Activated T-helper 1 cell treated with anti-CD3 and anti-CD28 coated beads, Interleukin-2, amount 50 U/mL, for 16 hours (primary cell): ENCODE results near the gene ANXA1.

Source experiments
- DNase-seq, 2 donors: peaks; one replicate each; pipeline ENCODE4 v3.0.0-alpha.2; 2020; ENCODE audit warnings: low read depth in 1 of 2, low spot score in 1 of 2

Gene ANXA1, protein sequence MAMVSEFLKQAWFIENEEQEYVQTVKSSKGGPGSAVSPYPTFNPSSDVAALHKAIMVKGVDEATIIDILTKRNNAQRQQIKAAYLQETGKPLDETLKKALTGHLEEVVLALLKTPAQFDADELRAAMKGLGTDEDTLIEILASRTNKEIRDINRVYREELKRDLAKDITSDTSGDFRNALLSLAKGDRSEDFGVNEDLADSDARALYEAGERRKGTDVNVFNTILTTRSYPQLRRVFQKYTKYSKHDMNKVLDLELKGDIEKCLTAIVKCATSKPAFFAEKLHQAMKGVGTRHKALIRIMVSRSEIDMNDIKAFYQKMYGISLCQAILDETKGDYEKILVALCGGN

GRCh38 chr9:73151653-73152542, at the start of gene ANXA1:
Gene ANXA1 (plus strand): TSS chr9:73151865. CDS start chr9:73158536, 6,671 bp downstream.
- DNase-seq, result no peak

DNA sequence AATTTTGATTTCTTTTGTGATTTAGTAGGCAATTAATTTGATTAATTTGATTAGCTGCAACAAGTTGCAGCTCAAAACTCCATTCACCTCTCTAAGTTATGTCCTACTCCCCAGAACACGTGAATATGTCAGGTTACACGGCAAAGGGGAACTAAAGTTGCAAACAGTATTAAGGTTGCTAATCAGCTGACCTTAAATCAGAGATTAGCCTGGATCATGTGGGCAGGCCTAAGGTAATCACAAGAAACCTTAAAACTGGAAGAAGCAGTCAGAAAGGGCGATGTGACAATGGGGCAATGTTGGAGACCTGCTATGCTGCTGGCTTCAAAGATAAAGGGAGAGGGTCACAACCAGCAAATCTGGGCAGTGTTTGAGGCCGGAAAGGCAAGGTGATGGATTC, 47.3 kb upstream of the ANXA1 start:
- no peak for DNase-seq

GRCh38 chr9:73104921-73105320, 46.7 kb upstream of the ANXA1 start:
- no peak for DNase-seq

- DNase-seq, result peak; percentile 19 to 31
Observed at GRCh38 chr9:73107489-73108069, 44.1 kb upstream of the ANXA1 start.

GRCh38 chr9:73114058-73114457, 37.6 kb upstream of the ANXA1 start:
- no peak for DNase-seq

- no peak for DNase-seq
Observed at GRCh38 chr9:73114958-73115357, 36.7 kb upstream of the ANXA1 start.

DNA sequence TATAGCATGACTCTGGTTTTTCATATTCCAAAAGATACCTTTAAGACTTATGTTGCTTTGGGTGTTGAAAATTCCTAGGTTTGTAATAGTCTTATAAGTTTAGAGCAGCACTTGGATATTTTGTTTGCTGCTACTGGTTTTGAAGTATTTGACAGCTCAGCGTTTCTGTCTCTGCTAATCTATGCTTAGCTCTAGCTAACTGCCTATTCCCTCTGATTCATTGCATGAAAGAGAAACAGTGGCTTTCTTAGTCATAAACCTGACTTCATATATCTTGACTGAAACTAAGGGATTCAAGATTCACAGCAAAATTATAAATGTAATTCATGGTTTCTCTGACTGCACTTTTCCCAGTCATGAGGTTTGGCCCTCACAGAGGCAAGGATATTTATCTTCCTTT, 35.6 kb upstream of the ANXA1 start:
- DNase-seq, result no peak

- no peak for DNase-seq
Observed at GRCh38 chr9:73116880-73117279, 34.8 kb upstream of the ANXA1 start.

DNA sequence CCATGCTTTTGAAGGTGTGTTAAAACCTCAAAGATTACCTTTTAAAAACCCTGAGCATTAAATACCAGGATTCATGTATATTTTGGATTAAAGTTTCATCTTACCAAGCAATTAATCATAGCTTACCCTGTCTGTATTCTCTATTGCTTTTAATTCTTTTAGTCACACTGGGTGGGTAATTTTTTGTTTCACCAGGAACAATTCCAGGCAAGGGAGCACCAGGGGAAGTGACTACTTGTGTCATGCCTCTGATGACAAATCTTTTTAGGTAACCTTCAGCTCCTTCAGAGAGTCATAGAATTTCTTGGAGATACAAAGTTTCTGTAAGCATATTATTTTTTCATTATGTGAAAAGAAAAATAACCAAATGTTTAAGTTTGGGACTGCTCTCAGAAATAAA, 33.4 kb upstream of the ANXA1 start:
- no peak for DNase-seq

DNA sequence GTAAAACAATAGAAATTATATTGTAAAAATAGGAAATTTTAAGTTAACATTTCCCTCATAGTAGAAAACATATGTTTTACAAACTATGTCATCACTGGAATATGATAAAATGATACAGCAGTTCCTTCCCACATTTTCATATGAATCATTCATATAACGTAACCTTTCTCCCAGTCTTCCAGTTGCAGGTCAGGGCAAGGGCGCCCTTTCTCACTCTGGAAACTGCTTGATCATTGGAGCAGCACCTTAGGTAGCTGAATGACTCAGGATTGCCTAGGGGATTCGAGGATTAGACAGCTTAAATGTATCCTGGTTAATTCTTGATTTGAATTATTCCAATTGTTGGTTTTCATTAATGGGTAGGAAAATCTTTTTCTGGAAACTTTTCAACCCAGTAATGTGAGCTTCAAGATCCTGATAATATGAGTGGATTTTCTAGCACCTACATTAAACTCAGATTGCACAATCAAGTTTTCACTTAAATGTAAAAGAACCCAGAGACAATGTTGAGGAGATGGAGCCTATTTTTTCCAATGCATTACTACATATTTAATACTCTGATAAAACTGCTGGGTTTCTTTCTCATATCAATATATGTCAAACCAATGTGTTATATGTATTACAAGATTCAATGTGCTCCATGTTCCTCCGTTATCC, 32.6 kb upstream of the ANXA1 start:
- DNase-seq, result no peak

DNA sequence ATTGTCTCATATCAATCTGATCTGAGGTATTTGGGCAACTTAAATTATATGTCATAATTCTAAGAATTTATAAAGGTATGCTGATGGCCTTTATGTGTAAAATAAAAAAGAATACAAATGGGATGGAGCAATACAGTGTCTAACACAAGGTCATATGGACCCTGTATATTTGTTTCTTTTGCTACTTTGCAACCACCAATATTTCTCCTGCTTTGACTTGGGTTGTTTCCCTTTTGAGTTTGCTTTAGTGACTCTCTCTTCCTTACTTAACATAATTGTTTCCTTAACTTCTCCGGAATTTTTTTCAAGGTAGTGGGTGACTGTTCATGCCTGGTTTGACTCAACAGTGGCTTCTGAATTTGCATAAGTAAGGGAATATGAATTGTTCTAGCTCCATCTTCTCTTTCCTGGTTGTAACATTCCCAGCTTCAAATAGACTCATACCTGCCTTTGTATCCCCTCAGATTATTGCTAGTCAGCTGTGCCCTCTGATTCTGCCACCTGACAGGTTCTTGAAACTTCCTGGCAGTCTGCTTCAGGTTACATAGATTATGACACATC, 30.2 kb upstream of the ANXA1 start:
- no peak for DNase-seq

DNA sequence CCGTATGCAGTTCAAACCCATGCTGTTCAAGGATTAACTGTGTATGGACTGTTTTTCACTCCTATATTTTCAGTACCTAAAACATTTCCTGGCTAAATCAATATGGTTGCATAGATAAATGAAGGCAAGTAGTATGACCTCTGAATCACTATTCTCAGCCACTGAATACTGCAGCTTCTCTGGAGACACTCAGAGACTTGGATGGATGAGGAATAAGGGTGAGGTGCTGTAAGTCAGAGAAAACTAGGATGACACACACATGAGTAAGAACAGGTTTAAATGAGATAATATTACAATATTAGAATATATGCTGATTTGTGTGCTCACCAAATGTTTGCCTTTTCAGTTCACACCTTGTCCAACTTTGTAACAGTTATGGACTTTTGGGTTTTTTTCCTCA, 26.0 kb upstream of the ANXA1 start:
- no peak for DNase-seq

DNA sequence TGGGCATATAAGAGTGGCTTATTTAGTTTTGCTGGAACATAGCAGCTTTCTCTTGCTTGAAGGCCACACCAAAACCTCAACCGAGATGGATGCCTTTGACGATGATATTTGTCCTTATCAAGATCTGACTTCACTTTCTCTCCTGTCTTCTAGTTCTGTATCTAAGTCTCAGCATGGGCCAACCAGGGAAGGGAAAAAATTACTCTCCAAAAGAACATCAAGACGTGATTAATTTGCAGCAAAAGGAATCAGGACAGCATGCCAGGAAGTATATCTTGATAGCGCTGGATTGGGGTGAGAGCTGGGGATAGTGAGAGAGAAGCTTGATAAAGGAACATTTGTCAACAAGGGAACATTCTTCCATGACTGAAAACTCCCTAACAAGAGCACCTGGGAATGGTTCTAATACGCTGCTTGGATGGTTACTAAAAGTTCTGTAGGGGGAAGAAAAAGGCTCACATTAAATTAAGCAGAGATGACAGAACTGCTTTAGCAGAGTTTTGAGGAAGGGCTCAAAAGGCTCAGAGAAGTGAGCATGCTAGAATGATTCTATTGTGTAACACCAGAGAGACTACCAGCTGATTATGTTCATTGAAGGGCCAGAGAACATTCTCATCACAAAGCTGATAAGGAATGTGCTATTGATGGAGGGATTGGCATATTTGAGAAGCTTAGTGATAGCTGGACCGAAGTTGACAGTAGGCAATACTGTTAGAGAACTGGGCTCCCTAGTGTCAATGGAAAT, 21.6 kb upstream of the ANXA1 start:
- no peak for DNase-seq

DNA sequence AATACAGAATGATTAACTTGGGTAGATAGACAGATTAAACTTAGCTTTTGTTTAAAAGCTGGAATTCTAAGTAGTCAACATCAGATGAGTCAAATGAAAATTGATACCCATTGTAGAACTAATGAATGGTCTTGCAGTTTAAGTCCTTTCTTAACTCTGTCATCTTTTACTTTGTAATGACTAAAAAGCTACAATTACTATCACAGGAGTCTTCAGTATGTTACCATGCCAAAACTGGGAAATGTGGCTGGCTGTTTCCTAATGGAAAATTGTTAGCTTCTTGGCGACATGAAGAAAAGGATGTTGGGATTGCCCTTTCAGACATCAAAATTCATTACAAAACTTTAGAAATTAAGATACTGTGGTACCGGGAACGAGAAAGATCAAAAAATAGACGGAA, 20.2 kb upstream of the ANXA1 start:
- DNase-seq, result no peak

- peak; percentile 30 to 44 for DNase-seq
Observed at GRCh38 chr9:73132034-73132776, 19.5 kb upstream of the ANXA1 start.

DNA sequence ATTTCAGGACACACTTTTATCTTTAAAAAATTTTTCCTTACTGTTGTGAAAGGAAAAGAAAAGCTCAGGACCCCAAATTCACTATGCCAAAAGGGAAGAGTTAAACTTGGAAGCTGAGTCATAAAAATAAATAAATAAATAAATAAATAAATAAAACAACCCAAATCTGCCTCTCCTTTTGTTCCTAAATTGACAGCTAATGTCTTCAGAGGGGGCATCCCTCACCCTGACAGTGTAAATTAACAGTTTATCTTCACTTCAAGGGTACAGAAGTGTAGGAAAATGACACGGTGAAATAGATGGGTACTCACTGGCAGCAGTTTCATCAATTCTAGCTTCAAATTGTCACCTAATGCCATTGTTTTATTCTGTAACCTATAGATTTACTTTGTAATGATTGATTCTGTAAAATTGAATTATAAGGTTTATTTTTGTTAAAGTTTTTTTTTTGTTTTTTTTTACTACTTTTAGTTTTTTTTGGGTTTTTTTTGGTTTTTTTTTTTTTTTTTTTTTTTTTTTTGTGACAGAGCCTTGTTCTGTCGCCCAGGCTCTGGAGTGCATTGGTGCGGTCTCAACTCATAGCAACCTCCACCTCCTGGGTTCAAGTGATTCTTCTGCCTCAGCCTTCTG, 18.5 kb upstream of the ANXA1 start:
- no peak for DNase-seq

DNA sequence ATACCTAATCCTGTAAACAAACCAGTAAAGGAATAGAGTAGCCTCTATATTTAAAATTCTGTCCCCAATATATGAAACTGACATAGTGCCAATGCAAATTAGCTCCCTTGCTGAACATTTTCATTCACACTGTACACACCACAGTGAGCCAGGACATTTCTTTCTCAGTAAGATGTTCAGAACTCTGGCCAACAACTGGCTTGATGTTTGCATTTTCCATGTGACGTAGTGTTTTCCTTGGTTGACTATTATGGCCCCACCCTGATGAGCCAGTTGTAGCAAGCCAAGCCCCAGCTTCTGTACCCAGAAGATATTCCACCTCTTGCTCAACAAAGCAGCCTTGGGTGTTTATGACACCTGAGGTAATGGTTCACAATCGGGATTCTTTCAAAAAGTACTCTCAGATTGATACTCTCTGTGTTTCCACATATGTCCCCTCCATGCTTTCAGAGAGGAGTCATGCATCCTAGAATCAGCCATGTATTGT, 17.7 kb upstream of the ANXA1 start:
- no peak for DNase-seq

DNA sequence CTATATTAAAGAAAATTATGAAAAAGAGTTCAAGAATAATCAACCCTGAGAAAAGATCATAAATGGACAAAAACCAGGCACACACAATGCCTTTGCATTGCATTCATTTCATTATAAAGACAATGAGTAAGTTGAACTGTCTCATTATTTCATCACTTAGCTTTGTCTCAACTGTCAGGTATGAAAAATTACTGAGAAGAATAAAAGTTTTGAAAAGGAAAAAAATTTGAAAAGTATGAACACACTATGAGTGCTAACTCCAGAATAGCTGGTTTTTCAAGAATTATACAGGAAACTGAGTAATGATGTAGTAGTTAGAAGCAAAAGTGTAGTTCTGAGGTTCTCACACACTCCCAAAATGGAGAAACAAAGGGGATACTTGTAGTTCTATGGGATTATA, 16.3 kb upstream of the ANXA1 start:
- DNase-seq, result no peak

DNA sequence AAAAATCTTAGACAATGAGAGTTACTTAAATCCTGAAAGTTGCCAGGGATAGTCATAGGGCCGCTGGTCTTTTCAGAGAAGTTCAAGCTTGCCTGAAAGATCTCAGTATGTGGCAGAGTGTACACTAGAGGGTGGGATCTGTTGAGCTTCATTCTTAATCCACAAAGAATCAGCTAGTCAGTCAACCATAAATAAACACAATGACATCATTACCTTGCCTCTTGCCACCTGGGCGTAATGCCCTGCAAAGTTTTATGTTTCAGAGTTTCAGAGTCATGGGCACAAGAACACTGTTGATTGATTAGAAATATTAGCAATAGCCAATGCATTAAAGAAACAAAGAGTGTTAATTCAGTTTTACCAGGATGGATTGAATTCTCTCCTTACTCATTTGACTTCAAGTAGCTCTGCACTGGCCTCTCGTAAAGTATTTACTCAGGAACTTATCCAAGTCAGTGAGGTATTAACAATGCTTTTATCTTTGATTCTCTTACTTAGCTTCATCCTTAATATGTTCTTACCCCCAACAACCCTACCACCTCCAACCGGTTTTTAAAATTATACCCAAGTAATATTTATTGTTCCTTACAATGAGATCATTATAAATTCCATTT, 14.3 kb upstream of the ANXA1 start:
- no peak for DNase-seq
